Measurements from ENCODE around the gene LGALS3BP. TPM values are rescaled to one million over a fixed set of nuclear protein-coding genes. Genes with fewer than 3 reads are reported as not detected.

Gene LGALS3BP
- total RNA-seq, 2 donors from 2014 or later, result 44.8 to 48.2 TPM

GRCh38 chr17:78939615-78940014 lies 40.1 kb downstream of the LGALS3BP start:
- Mint-ChIP-seq H3K4me1 (no peaks in the 10 kb centered on the region), H3K27ac (no peak overlapping the region), H3K27me3 (peaks cover 10% of the 10 kb centered on the region), H3K4me3 (no peak overlapping the region), H3K9me3 (no peaks in the 10 kb centered on the region), H3K36me3 (ENCODE audit: low read depth) (no peaks in the 10 kb centered on the region)
- ATAC-seq (replicated peaks), result no peak

- no peaks in the 10 kb centered on the region for H3K9me3 Mint-ChIP-seq
- H3K36me3 Mint-ChIP-seq (ENCODE audit: low read depth), result no peaks in the 10 kb centered on the region
- no peak overlapping the region for H3K27ac Mint-ChIP-seq
- peaks cover 3% of the 10 kb centered on the region for H3K27me3 Mint-ChIP-seq
- ATAC-seq (replicated peaks), result no peak
- no peak overlapping the region for H3K4me3 Mint-ChIP-seq
- H3K4me1 Mint-ChIP-seq, result peaks cover 4% of the 10 kb centered on the region
Observed at GRCh38 chr17:78937561-78937960, 42.2 kb downstream of the LGALS3BP start.

DNA sequence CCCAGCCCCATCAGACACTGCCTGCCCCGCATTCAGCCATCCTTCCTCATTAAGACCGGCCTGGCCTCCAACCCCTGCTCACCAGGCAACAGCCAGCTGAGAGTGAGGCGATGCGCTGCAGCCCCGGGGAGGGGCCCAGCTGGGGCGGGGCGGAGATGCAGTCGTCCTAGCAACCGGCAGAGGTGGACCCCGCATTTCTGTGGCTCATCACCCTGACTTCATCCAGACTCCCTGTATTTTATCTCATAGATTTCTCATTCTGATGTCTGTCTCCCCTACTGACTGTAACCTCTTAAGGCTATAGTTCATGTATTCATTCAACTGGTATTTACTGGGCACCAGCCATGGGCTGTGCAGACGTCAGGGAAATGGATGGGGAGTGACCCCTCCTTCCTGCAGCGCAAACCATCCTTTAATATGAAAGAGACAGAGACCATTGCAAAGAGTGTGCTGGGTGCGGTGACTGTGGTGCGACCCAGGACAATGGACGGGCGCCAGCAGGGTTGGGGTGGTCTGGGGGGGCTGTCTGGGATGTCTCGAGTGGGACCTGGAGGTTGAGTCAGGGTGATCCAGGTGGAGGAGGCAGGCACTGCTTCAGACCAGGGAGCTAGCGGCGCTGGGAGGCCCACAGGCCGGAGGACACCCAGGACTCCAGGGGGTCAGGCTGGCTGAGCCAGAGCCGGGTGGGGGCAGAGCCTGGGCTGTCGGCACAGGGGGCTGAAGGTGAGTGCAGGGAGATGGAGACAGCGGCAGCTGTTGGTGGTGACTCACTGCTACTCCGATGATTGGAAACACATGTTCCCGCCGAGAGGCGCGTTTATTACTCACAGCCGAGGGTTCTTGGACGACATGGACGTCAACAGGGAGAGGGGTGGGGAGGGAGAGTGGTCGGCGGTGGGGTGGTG lies 44.1 kb downstream of the LGALS3BP start:
- Mint-ChIP-seq H3K27ac (peak overlapping the region; percentile 54), H3K4me3 (no peak overlapping the region), H3K27me3 (peaks cover 3% of the 10 kb centered on the region), H3K4me1 (peaks cover 4% of the 10 kb centered on the region), H3K36me3 (ENCODE audit: low read depth) (no peaks in the 10 kb centered on the region), H3K9me3 (no peaks in the 10 kb centered on the region)
- no peak for ATAC-seq (replicated peaks)

GRCh38 chr17:78934681-78935418 lies 44.9 kb downstream of the LGALS3BP start:
- ATAC-seq (replicated peaks), result no peak
- Mint-ChIP-seq H3K9me3 (no peaks in the 10 kb centered on the region), H3K4me1 (peaks cover 4% of the 10 kb centered on the region), H3K27ac (peak overlapping the region; percentile 74), H3K4me3 (peak overlapping the region; percentile 64), H3K36me3 (ENCODE audit: low read depth) (no peaks in the 10 kb centered on the region), H3K27me3 (peaks cover 3% of the 10 kb centered on the region)

- Mint-ChIP-seq H3K9me3 (no peaks in the 10 kb centered on the region), H3K27ac (peak overlapping the region; percentile 92), H3K4me3 (peak overlapping the region; percentile 64), H3K4me1 (peaks cover 4% of the 10 kb centered on the region), H3K36me3 (ENCODE audit: low read depth) (no peaks in the 10 kb centered on the region), H3K27me3 (peaks cover 3% of the 10 kb centered on the region)
- no peak for ATAC-seq (replicated peaks)
Observed at GRCh38 chr17:78933959-78934568, 45.7 kb downstream of the LGALS3BP start.

DNA sequence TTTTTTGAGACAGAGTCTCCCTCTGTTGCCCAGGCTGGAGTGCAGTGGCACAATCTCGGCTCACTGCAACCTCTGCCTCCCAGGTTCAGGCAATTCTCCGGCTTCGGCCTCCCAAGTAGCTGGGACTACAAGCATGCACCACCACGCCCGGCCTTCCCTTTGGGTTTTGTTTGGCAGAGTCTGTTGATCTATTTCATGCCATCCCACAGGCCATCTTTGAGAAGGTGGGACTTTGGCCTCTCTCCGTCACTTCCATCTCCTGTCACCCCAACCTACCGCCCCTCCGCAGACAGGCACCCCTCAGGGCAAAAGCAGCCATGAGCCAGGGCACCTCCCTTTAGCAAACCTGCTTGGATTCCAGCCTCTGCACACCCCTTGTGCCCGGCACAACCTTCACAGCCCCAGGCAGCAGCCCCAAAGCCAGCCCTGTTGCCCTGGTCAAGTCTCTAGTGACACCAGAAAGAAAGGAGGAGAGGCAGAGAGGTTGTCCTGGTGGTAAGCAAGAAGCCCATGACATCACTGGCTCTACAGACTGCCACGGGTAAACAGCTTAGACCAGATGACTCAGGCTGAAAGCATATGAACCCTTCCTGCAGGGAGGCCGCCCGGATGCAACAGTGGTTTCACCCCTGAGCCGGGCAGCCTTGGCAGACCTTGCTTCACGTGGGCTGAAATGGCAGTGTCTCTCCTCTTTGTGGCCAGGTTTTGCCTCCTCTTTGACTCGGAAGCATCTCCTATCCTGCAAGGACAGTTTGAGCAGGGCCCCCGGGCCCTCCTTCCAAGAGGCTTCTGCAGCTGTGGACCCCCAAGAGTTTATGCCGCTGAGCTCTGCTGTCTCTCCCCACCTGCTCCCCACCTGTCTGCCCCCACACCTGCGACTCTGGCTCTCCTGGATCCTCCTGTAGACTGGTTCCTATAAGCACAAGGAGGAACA lies 46.4 kb downstream of the LGALS3BP start:
- H3K4me3 Mint-ChIP-seq, result peak overlapping the region; percentile 64
- peak; percentile 100 for ATAC-seq (replicated peaks)
- H3K27ac Mint-ChIP-seq, result peak overlapping the region; percentile 92
- H3K9me3 Mint-ChIP-seq, result no peaks in the 10 kb centered on the region
- H3K4me1 Mint-ChIP-seq, result peaks cover 4% of the 10 kb centered on the region
- H3K27me3 Mint-ChIP-seq, result peaks cover 3% of the 10 kb centered on the region
- no peaks in the 10 kb centered on the region for H3K36me3 Mint-ChIP-seq (ENCODE audit: low read depth)

- no peaks in the 10 kb centered on the region for H3K9me3 Mint-ChIP-seq
- peaks cover 4% of the 10 kb centered on the region for H3K4me1 Mint-ChIP-seq
- no peak for ATAC-seq (replicated peaks)
- H3K4me3 Mint-ChIP-seq, result no peak overlapping the region
- no peaks in the 10 kb centered on the region for H3K36me3 Mint-ChIP-seq (ENCODE audit: low read depth)
- peaks cover 4% of the 10 kb centered on the region for H3K27me3 Mint-ChIP-seq
- no peak overlapping the region for H3K27ac Mint-ChIP-seq
Observed at GRCh38 chr17:78929908-78930775, 49.6 kb downstream of the LGALS3BP start.

DNA sequence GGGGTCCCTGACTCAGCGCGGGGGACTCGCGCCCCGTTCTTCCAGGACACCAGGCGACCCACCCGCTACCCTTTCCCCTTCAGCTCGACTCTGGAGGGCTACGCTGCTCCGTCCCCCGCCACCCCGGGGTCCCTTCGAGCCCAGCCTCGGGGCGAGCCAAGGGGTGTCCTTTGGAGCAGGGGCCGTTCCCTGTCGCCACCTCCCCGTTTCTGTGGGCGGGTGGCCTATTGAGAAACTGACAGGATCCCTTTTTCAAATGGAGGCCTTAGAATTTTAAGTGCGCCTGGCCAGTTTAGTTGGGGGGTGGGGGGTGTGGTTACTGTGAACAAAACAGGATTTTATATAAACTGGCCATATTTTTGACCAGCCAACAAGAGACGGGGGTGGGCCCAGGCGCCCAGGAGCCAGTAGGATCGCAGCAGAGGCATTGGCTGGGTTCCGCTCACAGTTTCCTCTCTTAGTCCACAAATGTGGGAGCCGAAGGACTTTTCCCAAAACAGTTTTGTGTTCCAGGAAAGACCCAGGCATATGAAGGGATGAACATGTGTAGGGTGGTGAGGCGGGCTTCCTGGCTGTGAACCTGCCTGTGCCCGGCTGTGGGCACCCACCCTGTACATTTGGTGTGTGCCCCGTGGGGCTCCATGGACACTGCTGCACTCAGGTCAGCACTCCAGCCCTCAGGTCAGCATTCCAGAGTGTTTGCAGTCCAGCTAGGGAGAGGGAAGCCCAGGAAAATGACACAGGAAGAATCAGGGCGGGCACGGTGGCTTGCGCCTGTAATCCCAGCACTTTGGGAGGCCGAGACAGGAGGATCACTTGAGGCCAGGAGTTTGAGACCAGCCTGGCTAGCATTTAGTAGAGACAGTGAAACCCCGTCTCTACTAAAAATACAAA lies 53.8 kb downstream of the LGALS3BP start:
- Mint-ChIP-seq H3K27ac (no peak overlapping the region), H3K27me3 (peaks cover 4% of the 10 kb centered on the region), H3K4me1 (peaks cover 4% of the 10 kb centered on the region), H3K9me3 (no peaks in the 10 kb centered on the region), H3K36me3 (ENCODE audit: low read depth) (no peaks in the 10 kb centered on the region), H3K4me3 (no peak overlapping the region)
- no peak for ATAC-seq (replicated peaks)

- Mint-ChIP-seq H3K4me3 (peak within 1 kb of the TSS; percentile 55), H3K27ac (no peak within 1 kb of the TSS), H3K36me3 (ENCODE audit: low read depth) (no peaks in the 10 kb centered on the region), H3K27me3 (peaks cover 4% of the 10 kb centered on the region), H3K9me3 (no peaks in the 10 kb centered on the region), H3K4me1 (peaks cover 4% of the 10 kb centered on the region)
- ATAC-seq (replicated peaks), result peak; percentile 68
Observed at GRCh38 chr17:78925234-78925633, 54.5 kb downstream of the LGALS3BP start, which contains the start of gene TIMP2. TIMP2 (minus strand) TSS chr17:78925387; CDS start chr17:78925088, 299 bp downstream.

DNA sequence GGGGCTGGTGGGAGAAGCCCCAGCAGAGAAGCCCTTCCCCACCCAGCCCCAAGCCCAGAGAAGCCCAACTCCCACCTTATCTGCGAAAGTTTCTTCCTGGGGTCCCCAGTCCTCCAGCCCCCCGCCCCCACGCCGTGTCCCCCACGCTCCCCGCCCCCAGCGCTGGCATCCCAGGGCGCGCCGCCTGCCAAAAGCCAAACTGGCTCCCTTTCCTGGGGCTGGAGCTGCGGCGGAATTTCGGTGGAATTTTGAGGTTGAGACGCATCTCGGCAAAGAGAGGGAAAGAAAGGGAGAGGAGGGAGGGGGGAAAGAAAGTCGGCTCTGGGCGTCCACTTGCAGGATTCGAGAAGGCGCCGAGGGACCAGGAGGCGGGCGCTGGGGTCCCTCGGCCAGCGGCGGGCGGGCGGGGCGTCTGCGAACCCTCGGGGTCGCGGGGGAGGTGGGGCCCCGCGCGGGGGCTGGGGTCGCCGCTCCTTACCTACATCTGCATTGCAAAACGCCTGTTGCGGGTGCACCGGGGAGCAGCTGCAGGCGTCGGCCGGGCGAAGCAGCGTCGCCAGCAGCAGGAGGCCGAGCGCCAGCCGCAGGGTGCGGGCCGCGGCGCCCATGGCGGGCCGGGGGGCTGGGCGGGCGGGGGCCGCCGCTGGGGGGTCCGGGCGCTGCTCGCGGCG lies 55.1 kb downstream of the LGALS3BP start:
- peak; percentile 20 for ATAC-seq (replicated peaks)
- H3K27ac Mint-ChIP-seq, result no peak overlapping the region
- peaks cover 8% of the 10 kb centered on the region for H3K4me1 Mint-ChIP-seq
- H3K4me3 Mint-ChIP-seq, result peak overlapping the region; percentile 55
- no peaks in the 10 kb centered on the region for H3K9me3 Mint-ChIP-seq
- H3K27me3 Mint-ChIP-seq, result peaks cover 4% of the 10 kb centered on the region
- H3K36me3 Mint-ChIP-seq (ENCODE audit: low read depth), result no peaks in the 10 kb centered on the region

DNA sequence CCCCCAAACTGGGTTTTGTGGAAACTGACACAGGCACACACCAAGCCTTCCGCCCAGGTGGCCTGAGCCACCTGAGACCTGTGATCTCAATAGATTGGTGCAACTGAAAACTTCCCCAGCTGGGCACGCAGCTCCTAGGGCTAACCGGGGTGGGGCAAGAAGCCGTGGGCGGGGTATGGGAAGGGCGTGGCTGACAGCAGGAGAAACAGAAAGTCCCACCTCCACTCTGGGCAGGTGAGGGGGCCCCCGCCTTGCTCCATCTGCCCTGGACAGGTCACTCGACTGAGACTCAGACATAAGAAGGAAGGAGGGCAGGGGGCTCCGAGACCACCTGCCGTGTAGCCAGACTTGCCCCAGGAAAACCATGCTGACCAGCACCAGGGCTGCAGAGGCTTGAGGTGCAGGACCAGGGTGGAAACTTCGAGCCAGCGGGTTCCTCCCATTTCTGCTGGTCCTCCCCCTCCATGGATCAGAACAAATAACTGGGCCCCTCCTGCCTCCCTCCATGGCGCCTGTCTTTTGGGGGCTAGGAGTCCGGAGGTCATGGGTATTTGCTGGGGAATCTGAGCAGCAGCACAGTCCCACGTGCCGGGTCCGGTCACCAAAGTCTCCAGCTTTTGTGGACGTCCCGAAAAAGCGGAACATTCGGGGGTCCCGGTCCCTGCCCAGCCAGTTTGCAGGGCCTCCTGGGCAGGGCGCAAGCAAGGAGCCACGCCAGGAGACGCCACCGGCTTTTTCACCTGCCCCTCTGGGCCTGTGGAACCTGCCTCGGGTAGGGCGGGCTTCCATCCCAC lies 55.9 kb downstream of the LGALS3BP start:
- no peaks in the 10 kb centered on the region for H3K9me3 Mint-ChIP-seq
- H3K27me3 Mint-ChIP-seq, result peaks cover 4% of the 10 kb centered on the region
- peak overlapping the region; percentile 55 for H3K4me3 Mint-ChIP-seq
- ATAC-seq (replicated peaks), result peak; percentile 74
- H3K4me1 Mint-ChIP-seq, result peaks cover 8% of the 10 kb centered on the region
- H3K27ac Mint-ChIP-seq, result no peak overlapping the region
- H3K36me3 Mint-ChIP-seq (ENCODE audit: low read depth), result no peaks in the 10 kb centered on the region

Measured in activated T-helper 17 cell treated with anti-CD3 and anti-CD28 coated beads, Interleukin-2, amount 50 U/mL, for 72 hours (primary cell).